Endothelial cell of umbilical vein (primary cell): ENCODE results near the gene ZNRF3. TPM values are rescaled to one million over a fixed set of nuclear protein-coding genes. Genes with fewer than 3 reads are reported as not detected.
"Not testable (repeated sequence)": the region's sequence is repeated elsewhere in the genome, so short reads cannot be mapped to it uniquely, and the experiment has no call there.

ENCODE experiments used
- BruUV-seq: library from RNA; stranded (reverse); fragments of 400-500 nt; replicated peaks from 2 replicates; lab custom pipeline; 2021; lab: Mats Ljungman, UMichigan
- CTCF ChIA-PET: fragments of 300-600, 350-600 bp; sonication (Branson Sonifier 250); formaldehyde crosslinking; loops from one replicate; lab custom pipeline; 2021; ENCODE audit warnings: antibody characterized with exemption, inconsistent platforms; lab: Charles Lee
- POLR2A ChIA-PET: fragments of 300-600, 350-600 bp; sonication (Branson Sonifier 250); formaldehyde crosslinking; loops from one replicate; lab custom pipeline; 2021; ENCODE audit warnings: antibody characterized with exemption, inconsistent platforms; lab: Charles Lee
- DNase-seq: peaks from one replicate; pipeline ENCODE4 v3.0.0-alpha.2; 2011; ENCODE audit warnings: low read depth, low spot score
- FAIRE-seq: peaks from 2 replicates; lab custom pipeline; 2011; peaks lifted over from hg19 to GRCh38; lab: Jason Lieb, UNC
- H2AFZ ChIP-seq: 2 replicates; pipeline ENCODE4 v1.6.0; 2012; ENCODE audit warnings: low read depth, low read length, control low read depth, inconsistent platforms
- H3K27ac ChIP-seq: 2 replicates; pipeline ENCODE4 v1.5.1; 2011; ENCODE audit warnings: low read depth, mild to moderate bottlenecking, control low read depth, low read length, moderate library complexity; ENCODE audit not compliant: insufficient read depth
- H3K27me3 ChIP-seq, 2 experiments: 2 replicates each; pipeline versions ENCODE4 v1.6.0 to v1.6.1; 2011; ENCODE audit warnings: low read length in 2 of 2, mixed read lengths in 1 of 2; ENCODE audit not compliant: control insufficient read depth in 2 of 2, insufficient read depth in 2 of 2
- H3K36me3 ChIP-seq, 2 experiments: 2 replicates in 1 of 2; 3 replicates in 1 of 2; pipeline ENCODE4 v1.5.1; 2011; ENCODE audit warnings: low read length in 2 of 2, mild to moderate bottlenecking in 1 of 2, moderate library complexity in 1 of 2; ENCODE audit not compliant: control insufficient read depth in 2 of 2, insufficient read depth in 2 of 2; ENCODE audit errors: extremely low read depth in 1 of 2
- H3K4me1 ChIP-seq: 3 replicates; pipeline ENCODE4 v1.5.1; 2011; ENCODE audit warnings: mild to moderate bottlenecking, low read length; ENCODE audit not compliant: control insufficient read depth, insufficient read depth; ENCODE audit errors: extremely low read depth
- H3K4me2 ChIP-seq: 2 replicates; pipeline ENCODE4 v1.6.1; 2011; ENCODE audit warnings: low read length, control low read depth, mixed read lengths; ENCODE audit not compliant: insufficient read depth
- H3K4me3 ChIP-seq, 3 experiments: fragments of 200-600 bp in 1 of 3; sonication (generic), shearing (Covaris generic) in 1 of 3; replicated peaks in 1 of 3; 2 replicates each; pipeline ENCODE4 v1.5.1; 2011 to 2016; ENCODE audit warnings: control low read depth in 3 of 3, low read length in 3 of 3, mild to moderate bottlenecking in 2 of 3, inconsistent platforms in 1 of 3, low read depth in 1 of 3, moderate library complexity in 1 of 3; ENCODE audit not compliant: insufficient read depth in 1 of 3
- H3K79me2 ChIP-seq: 2 replicates; pipeline ENCODE4 v1.6.0; 2012; ENCODE audit warnings: low read length, inconsistent platforms; ENCODE audit not compliant: control insufficient read depth, insufficient read depth
- H3K9ac ChIP-seq: replicated peaks from 2 replicates; pipeline ENCODE3; 2011; ENCODE audit warnings: low read length, control low read depth; ENCODE audit not compliant: insufficient read depth; ENCODE audit errors: extremely low read depth
- H3K9me1 ChIP-seq: replicated peaks from 3 replicates; pipeline ENCODE4 v1.6.0; 2011; ENCODE audit warnings: mild to moderate bottlenecking, low read length; ENCODE audit not compliant: control insufficient read depth, insufficient read depth; ENCODE audit errors: extremely low read depth
- H3K9me3 ChIP-seq: replicated peaks from 2 replicates; pipeline ENCODE4 v1.5.1; 2012; ENCODE audit warnings: low read length, inconsistent platforms; ENCODE audit not compliant: control insufficient read depth, insufficient read depth
- H4K20me1 ChIP-seq: replicated peaks from 2 replicates; pipeline ENCODE3; 2011; ENCODE audit warnings: mild to moderate bottlenecking, low read length; ENCODE audit not compliant: control insufficient read depth, insufficient read depth; ENCODE audit errors: extremely low read depth
- EZH2 ChIP-seq: IDR thresholded peaks from 2 replicates; pipeline ENCODE4 v1.6.1; 2012; ENCODE audit warnings: borderline replicate concordance, low read depth, mild to moderate bottlenecking, moderate library complexity, low read length, inconsistent platforms; ENCODE audit not compliant: severe bottlenecking
- FOS ChIP-seq: IDR thresholded peaks from 2 replicates; pipeline ENCODE4 v1.6.1; 2011; ENCODE audit warnings: mild to moderate bottlenecking, low read length, moderate library complexity, borderline replicate concordance; ENCODE audit not compliant: insufficient read depth
- GATA2 ChIP-seq: IDR thresholded peaks from 2 replicates; pipeline ENCODE4 v1.7.0; 2011; ENCODE audit warnings: low read depth, mild to moderate bottlenecking, moderate library complexity, mixed read lengths, low read length; ENCODE audit not compliant: insufficient read length, insufficient read depth
- JUN ChIP-seq: IDR thresholded peaks from 2 replicates; pipeline ENCODE4 v1.6.1; 2011; ENCODE audit warnings: borderline replicate concordance, low read depth; ENCODE audit not compliant: insufficient read length, insufficient read depth
- MAX ChIP-seq: IDR thresholded peaks from 2 replicates; pipeline ENCODE4 v1.6.1; 2011; ENCODE audit not compliant: insufficient read depth, insufficient read length
- MYC ChIP-seq: IDR thresholded peaks from one replicate; pipeline ENCODE4 v1.6.1; 2011; ENCODE audit warnings: mild to moderate bottlenecking, low read depth, low read length
- POLR2A ChIP-seq: IDR thresholded peaks from 2 replicates; pipeline ENCODE4 v1.6.1; 2012; ENCODE audit warnings: low read depth, mild to moderate bottlenecking, control low read depth, low read length
- POLR2AphosphoS5 ChIP-seq: IDR thresholded peaks from 2 replicates; pipeline ENCODE4 v1.6.1; 2012; ENCODE audit warnings: low read depth, mild to moderate bottlenecking, control low read depth, low read length, moderate library complexity; ENCODE audit not compliant: insufficient read depth
- dilution Hi-C: fragments of 300-500 bp; cut with MboI; formaldehyde crosslinking; loops from one replicate; pipeline ENCODE4 v1.15.0; 2019; ENCODE audit warnings: low sequenced_read_pairs; ENCODE audit not compliant: extremely low pct_ligation_motif_present
- intact Hi-C: fragments of 100-400 bp; cut with micrococcal nuclease; formaldehyde crosslinking; loops from one replicate; pipeline ENCODE4 v1.10.0; 2022
- polyA plus RNA-seq, 4 experiments: library from polyadenylated mRNA; depleted of rRNA in 3 of 4; stranded (reverse) in 3 of 4; unstranded in 1 of 4; fragments of >200 nt; gene quantifications; 2 replicates each; pipeline versions ENCODE4 v1.2.1 to v1.2.3, GENCODE V29; 2011 to 2012; ENCODE audit warnings: missing spikeins in 1 of 4
- total RNA-seq: library from RNA; stranded (reverse); gene quantifications from 2 replicates; pipeline ENCODE4 v1.2.3, GENCODE V29; 2021
- TF ChIP-seq, protein P1 (sequence below), 2 donors: IDR thresholded peaks; 1 replicate in 1 of 2; 2 replicates in 1 of 2; pipeline ENCODE4 v1.5.1; 2011; ENCODE audit warnings: low read length in 2 of 2, mild to moderate bottlenecking in 2 of 2, moderate library complexity in 2 of 2, control low read depth in 1 of 2, inconsistent platforms in 1 of 2, low read depth in 1 of 2; ENCODE audit not compliant: insufficient read depth in 1 of 2; ENCODE audit errors: extremely low read depth in 1 of 2

The ZNRF3 gene
- total and polyA plus RNA-seq, 2 donors (not counting 3 experiments of a cell fraction or from before 2014, with no cell fraction given) = 2.7 to 5.2 TPM

DNA sequence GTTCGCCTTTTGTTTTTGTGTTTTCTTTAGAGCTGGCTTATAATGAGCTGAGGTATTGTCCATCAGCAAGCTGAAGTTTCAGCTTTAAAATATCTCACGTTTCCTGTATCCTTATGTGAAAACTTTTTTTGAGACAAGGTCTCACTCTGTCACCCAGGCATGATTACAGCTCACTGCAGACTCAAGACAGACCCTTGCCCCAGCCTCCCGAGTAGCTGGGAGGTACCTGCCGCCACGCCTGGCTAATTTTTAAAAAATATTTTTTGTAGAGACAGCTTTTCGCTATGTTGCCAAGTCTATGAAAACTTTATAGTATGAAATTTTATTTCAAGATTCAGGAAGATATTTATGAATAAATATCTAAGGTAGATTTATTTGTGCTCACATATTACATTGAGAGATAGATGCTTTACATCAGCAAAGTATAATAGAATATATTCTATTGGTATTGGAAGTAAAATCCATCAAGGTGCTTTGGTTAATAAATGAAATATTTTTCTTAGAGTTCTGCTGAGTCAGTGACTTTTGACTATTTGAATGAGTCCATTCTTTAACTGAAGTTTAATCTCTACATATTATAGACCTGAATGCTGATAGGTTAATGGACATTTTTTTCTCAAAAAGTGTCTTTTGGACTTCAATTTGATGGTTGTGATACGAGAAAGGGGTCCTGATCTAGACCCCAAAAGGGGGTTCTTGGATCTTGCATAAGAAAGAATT lies 199.6 kb downstream of the ZNRF3 start:
- no peak overlapping the region for H3K27ac ChIP-seq
- H3K79me2 ChIP-seq = no peaks in the 10 kb centered on the region
- H3K27me3 ChIP-seq = peaks cover 2 to 4% of the 10 kb centered on the region in 2 experiments
- dilution Hi-C loops = no loop called here
- H3K4me3 ChIP-seq = no peak overlapping the region
- H3K4me2 ChIP-seq = no peak overlapping the region
- H3K9ac ChIP-seq = no peak overlapping the region
- H3K36me3 ChIP-seq = no peaks in the 10 kb centered on the region
- H4K20me1 ChIP-seq = no peaks in the 10 kb centered on the region
- ChIA-PET POLR2A (no interaction called here), CTCF (interaction anchor here (1.4 kb wide), 1 partner anchor 10 kb away, joined by 6 read pairs; the partner anchor contains the start of gene KREMEN1)
- no TSS peak for BruUV-seq
- intact Hi-C loops = no loop called here
- FAIRE-seq = no peak
- no peaks in the 10 kb centered on the region for H3K9me3 ChIP-seq
- no peak for DNase-seq
- no peak overlapping the region for H2AFZ ChIP-seq
- TF ChIP-seq POLR2AphosphoS5 (no peak), FOS (no peak), JUN (no peak), MAX (no peak), MYC (no peak), EZH2 (no peak), GATA2 (no peak), POLR2A (no peak)
- TF ChIP-seq, protein P1, sequence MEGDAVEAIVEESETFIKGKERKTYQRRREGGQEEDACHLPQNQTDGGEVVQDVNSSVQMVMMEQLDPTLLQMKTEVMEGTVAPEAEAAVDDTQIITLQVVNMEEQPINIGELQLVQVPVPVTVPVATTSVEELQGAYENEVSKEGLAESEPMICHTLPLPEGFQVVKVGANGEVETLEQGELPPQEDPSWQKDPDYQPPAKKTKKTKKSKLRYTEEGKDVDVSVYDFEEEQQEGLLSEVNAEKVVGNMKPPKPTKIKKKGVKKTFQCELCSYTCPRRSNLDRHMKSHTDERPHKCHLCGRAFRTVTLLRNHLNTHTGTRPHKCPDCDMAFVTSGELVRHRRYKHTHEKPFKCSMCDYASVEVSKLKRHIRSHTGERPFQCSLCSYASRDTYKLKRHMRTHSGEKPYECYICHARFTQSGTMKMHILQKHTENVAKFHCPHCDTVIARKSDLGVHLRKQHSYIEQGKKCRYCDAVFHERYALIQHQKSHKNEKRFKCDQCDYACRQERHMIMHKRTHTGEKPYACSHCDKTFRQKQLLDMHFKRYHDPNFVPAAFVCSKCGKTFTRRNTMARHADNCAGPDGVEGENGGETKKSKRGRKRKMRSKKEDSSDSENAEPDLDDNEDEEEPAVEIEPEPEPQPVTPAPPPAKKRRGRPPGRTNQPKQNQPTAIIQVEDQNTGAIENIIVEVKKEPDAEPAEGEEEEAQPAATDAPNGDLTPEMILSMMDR (IDR thresholded peaks at IDR 0.05; ENCODE audit: extremely low read depth in 1 of 2, insufficient read depth in 1 of 2, low read depth in 1 of 2, low read length in 2 of 2) = no peak
- no peaks in the 10 kb centered on the region for H3K9me1 ChIP-seq
- no peaks in the 10 kb centered on the region for H3K4me1 ChIP-seq

GRCh38 chr22:29083576-29083932 lies 200.2 kb downstream of the ZNRF3 start:
- H3K36me3 ChIP-seq, DNase-seq, H2AFZ ChIP-seq, H3K27me3 ChIP-seq, H3K4me3 ChIP-seq, H3K4me1 ChIP-seq, CTCF ChIA-PET, dilution Hi-C loops, FAIRE-seq, POLR2A ChIA-PET, H4K20me1 ChIP-seq, H3K4me2 ChIP-seq, intact Hi-C loops, H3K27ac ChIP-seq, H3K9me3 ChIP-seq, H3K9me1 ChIP-seq, BruUV-seq, H3K79me2 ChIP-seq, H3K9ac ChIP-seq: not testable (repeated sequence)
